Large intestine (tissue), 3 donors: ENCODE results near the gene DNAH17. TPM values are rescaled to one million over a fixed set of nuclear protein-coding genes. Genes with fewer than 3 reads are reported as not detected.

Experiments
- DNase-seq, 2 donors: peaks; one replicate each; pipeline versions ENCODE4 v3.0.0 to v3.0.0-alpha.2; 2013
- H3K27ac ChIP-seq: one replicate; pipeline ENCODE4 v1.5.1; 2013; ENCODE audit warnings: low read length
- H3K27me3 ChIP-seq: 2 replicates; pipeline ENCODE4 v1.6.1; 2013; ENCODE audit warnings: low read length; ENCODE audit not compliant: control insufficient read depth, insufficient read depth
- H3K36me3 ChIP-seq: 2 replicates; pipeline ENCODE4 v1.6.1; 2013; ENCODE audit warnings: low read length; ENCODE audit not compliant: control insufficient read depth, insufficient read depth
- H3K4me1 ChIP-seq: one replicate; pipeline ENCODE4 v1.6.1; 2013; ENCODE audit warnings: low read length; ENCODE audit not compliant: control insufficient read depth, insufficient read depth
- H3K4me3 ChIP-seq: one replicate; pipeline ENCODE4 v1.5.1; 2013; ENCODE audit warnings: low read length
- H3K9me3 ChIP-seq: one replicate; pipeline ENCODE4 v1.6.1; 2013; ENCODE audit warnings: mild to moderate bottlenecking, low read depth, low read length, moderate library complexity; ENCODE audit not compliant: control insufficient read depth
- WGBS: methylation state at CpG from one replicate; pipeline ENCODE4 v1.1.5; 2013; ENCODE audit warnings: low lambda C conversion rate; ENCODE audit not compliant: insufficient coverage; 5-methylcytosine and 5-hydroxymethylcytosine counted together
- polyA plus RNA-seq: library from polyadenylated mRNA; unstranded; fragments of 120-200 nt; gene quantifications from one replicate; pipeline ENCODE4 v1.2.1, GENCODE V29; 2013

The DNAH17 gene
- polyA plus RNA-seq, 1 donor, result 4.4 TPM

DNA sequence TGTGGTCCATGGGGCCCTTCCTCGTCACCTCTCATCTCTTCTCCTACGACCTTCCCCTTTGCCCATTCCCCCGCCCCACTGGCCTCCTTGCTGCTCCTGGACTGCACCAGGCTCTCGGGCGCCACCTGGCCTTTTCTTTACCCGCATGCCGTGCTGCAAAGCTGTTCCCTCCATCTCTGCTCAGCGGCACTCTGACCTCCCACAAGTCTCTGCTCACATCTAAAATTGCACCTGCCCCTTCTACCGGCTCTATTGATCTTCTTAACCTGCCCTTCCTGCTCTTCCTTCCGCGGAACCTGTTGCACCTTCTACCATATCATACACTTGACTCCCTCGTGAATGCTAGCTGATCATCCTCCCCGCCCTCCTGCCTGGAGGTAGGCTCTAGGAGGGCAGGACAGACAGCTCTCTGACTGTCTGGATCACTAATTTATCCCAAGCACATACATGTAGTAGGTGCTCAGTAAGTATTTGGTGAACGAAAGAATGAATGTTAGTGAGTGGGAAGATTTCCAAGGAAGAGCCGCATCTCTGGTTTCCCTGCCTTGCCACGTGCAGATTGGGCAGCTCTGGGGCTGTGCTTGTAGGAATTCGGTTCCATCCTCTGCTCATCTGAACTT, 17.3 kb downstream of the DNAH17 start:
- H3K4me1 ChIP-seq, result no peaks in the 10 kb centered on the region
- no peaks in the 10 kb centered on the region for H3K9me3 ChIP-seq
- H3K27me3 ChIP-seq, result no peaks in the 10 kb centered on the region
- H3K27ac ChIP-seq, result no peak overlapping the region
- H3K36me3 ChIP-seq, result no peaks in the 10 kb centered on the region
- H3K4me3 ChIP-seq, result no peak overlapping the region
- no peak for DNase-seq
- WGBS, result 26% methylated on average over 5 of the region's 17 CpGs

DNA sequence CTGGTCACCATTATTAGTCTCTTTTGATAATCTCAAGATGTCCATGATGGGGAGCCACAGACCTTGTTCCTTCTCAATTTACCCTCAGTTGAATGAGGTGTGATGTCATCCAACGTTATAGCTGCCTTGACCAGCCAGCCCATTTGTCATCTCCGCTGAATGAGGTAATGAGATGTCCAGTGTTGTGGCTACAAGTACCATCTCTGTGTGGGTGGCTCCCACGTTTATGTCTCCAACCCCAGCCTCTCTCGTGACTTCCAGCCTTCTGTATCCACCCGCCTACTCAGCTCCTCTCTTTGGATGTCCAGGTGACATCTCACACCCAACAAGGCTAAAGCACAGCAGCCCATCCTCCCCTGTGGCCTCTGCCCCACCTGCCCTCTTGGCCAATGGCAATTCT, 18.2 kb downstream of the DNAH17 start:
- no peak for DNase-seq
- no peaks in the 10 kb centered on the region for H3K4me1 ChIP-seq
- no CpG with 5 or more reads among the region's 5 CpGs for WGBS

DNA sequence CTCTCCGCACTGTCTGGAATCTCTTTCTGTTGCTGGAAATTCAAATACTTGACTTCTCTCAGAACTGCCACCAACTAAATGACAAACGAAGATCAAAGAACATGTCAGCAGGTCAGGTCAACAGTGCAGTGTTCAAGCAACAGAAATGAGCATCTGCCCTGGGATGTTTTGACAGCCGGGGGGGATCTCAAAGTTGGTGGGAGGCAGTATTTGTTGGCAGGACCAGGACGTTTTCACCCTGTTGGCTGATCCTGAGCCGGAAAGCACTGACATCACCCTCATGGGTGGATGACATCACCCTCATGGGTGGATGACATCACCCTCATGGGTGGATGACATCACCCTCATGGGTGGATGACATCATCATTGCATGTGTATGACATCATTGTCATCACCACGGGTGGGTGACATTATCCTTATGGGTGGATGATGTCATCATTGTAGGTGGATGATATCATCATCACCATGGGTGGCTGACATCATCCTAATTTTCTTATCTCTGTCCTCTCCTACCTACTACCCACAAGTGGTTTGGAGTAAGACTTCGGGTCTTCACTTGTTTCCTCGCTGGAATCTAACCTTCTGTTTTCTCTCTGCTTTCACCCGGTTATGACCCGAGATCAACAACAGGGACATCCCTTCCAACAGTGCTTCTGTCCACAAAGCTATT, 18.9 kb downstream of the DNAH17 start:
- H3K4me3 ChIP-seq, result no peak overlapping the region
- no peaks in the 10 kb centered on the region for H3K4me1 ChIP-seq
- no peaks in the 10 kb centered on the region for H3K9me3 ChIP-seq
- no CpG with 5 or more reads among the region's 10 CpGs for WGBS
- no peaks in the 10 kb centered on the region for H3K27me3 ChIP-seq
- H3K27ac ChIP-seq, result no peak overlapping the region
- no peaks in the 10 kb centered on the region for H3K36me3 ChIP-seq
- no peak for DNase-seq

More for the DNA sequence above, 18.2 kb downstream of the DNAH17 start:
- Histone ChIP-seq H3K9me3 (no peaks in the 10 kb centered on the region), H3K4me3 (no peak overlapping the region), H3K27ac (no peak overlapping the region), H3K36me3 (no peaks in the 10 kb centered on the region), H3K27me3 (no peaks in the 10 kb centered on the region)

DNA sequence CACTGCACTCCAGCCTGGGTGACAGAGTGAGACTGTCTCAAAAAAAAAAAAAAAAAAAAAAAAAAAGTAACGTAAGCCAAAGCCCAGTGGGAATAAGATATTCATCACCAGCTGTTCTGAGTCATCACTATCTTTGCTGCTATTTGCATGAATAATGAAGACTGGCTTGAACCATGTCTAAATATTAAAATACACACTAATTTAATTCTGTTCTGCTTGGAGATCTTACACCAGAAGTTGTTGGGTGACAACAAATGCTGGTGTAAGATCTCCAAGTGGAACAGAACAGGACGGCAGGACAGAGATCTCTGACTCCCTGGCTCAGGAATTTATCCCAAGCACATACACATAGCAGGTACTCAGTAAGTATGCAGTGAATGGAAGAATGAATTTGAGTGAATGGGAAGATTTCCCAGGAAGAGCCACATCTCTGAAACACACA, 19.6 kb downstream of the DNAH17 start:
- H3K4me1 ChIP-seq, result no peaks in the 10 kb centered on the region
- no peak overlapping the region for H3K27ac ChIP-seq
- no peaks in the 10 kb centered on the region for H3K9me3 ChIP-seq
- no peaks in the 10 kb centered on the region for H3K36me3 ChIP-seq
- H3K27me3 ChIP-seq, result no peaks in the 10 kb centered on the region
- H3K4me3 ChIP-seq, result no peak overlapping the region
- DNase-seq, result no peak
- no CpG with 5 or more reads among the region's 2 CpGs for WGBS

DNA sequence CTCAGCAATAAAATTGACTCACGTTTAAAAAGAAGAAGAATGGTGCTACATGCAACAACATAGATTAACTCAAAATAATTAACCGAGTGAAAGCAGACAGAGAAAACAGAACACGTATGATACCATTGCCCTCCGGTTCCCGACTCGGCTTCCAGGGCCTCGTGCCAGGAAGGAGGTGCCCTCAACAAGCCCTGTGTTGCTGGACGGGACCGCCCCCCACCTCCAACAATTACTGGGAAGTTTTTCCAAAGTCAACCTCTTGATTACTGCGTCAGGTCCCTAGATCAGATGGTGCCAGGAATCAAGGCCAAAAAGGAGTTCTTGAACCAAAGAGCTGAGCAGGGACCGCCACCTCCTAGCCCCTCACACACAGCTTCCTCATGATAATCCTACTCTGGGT, 20.4 kb downstream of the DNAH17 start:
- Histone ChIP-seq H3K27me3 (no peaks in the 10 kb centered on the region), H3K4me1 (no peaks in the 10 kb centered on the region), H3K36me3 (no peaks in the 10 kb centered on the region), H3K27ac (no peak overlapping the region), H3K9me3 (no peaks in the 10 kb centered on the region), H3K4me3 (no peak overlapping the region)
- DNase-seq, result no peak
- WGBS, result 86% methylated on average over 1 of the region's 11 CpGs

DNA sequence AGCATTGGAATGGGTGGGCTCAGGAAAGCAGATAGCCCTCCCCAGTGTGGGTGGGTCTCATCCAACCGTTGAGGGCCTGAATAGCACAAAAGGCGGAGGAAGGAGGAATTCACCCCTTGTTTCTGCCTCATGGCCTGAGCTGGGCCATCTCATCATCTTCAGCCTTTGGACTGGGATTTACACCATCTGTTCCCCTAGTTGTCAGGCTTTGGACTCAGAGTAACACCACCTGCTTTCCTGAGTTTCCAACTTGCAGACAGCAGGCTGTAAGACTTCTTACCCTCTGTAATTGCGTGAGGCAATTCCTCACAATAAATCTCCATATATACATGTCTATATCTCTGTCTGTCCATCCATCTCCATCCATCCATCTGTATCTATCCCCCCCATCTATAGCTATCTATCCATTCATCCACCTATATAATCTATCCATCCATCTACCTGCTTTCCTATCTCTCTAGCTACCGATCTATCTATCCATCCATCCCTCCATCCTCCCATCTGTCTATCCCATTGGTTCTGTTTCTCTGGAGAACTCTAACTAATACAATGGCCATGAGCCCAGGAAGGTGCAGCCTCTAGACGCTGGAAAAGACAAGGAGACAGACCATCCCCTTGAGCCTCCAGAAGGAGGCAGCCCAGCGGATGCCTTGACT, 21.3 kb downstream of the DNAH17 start:
- Histone ChIP-seq H3K36me3 (no peaks in the 10 kb centered on the region), H3K27ac (no peak overlapping the region), H3K4me1 (no peaks in the 10 kb centered on the region), H3K27me3 (no peaks in the 10 kb centered on the region), H3K9me3 (no peaks in the 10 kb centered on the region), H3K4me3 (no peak overlapping the region)
- no CpG with 5 or more reads among the region's 6 CpGs for WGBS
- DNase-seq, result no peak

DNA sequence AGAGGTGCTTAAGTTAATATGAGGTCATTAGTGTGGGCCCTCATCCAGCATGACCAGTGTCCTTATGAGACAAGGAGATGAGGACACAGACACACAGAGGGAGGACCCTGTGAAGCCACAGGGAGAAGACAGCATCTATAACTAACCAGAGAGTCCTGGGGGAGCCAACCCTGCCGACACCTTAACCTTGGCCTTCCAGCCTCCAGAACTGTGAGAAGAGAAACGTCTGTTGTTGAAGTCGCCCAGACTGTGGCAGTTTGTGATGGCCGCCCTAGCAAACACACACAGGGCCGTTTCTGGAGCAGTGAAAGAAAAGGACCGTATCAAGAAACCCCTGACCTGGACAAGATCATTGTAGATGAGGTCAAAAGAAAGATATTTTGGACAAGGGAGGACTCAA, 26.7 kb downstream of the DNAH17 start:
- no CpG with 5 or more reads among the region's 6 CpGs for WGBS
- DNase-seq, result no peak
- Histone ChIP-seq H3K27ac (no peak overlapping the region), H3K4me3 (no peak overlapping the region), H3K4me1 (no peaks in the 10 kb centered on the region), H3K36me3 (no peaks in the 10 kb centered on the region), H3K27me3 (no peaks in the 10 kb centered on the region), H3K9me3 (no peaks in the 10 kb centered on the region)

DNA sequence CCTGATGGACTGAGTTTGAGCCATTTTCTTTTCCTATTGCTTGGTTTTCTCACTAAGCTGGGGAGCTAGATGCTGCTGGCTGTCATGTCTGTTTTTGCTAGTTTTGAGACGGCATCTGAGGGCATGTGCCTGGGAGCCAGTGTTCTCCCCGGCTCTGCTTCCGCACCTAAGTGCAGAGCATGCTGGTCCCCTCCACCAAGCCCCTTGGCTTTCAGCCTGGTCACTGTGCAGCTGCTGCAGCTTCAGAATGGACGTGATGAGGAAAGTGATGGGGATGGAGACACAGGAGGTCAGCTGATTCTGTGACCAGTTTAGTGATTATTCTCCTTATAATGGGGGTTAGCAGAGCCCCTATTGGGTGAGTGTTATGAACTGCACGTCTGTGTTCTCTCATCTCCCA, 28.5 kb downstream of the DNAH17 start:
- H3K4me1 ChIP-seq, result no peaks in the 10 kb centered on the region
- no peak for DNase-seq
- WGBS, result no CpG with 5 or more reads among the region's 5 CpGs
- no peaks in the 10 kb centered on the region for H3K36me3 ChIP-seq
- no peaks in the 10 kb centered on the region for H3K9me3 ChIP-seq
- no peak overlapping the region for H3K27ac ChIP-seq
- no peaks in the 10 kb centered on the region for H3K27me3 ChIP-seq
- no peak overlapping the region for H3K4me3 ChIP-seq

DNA sequence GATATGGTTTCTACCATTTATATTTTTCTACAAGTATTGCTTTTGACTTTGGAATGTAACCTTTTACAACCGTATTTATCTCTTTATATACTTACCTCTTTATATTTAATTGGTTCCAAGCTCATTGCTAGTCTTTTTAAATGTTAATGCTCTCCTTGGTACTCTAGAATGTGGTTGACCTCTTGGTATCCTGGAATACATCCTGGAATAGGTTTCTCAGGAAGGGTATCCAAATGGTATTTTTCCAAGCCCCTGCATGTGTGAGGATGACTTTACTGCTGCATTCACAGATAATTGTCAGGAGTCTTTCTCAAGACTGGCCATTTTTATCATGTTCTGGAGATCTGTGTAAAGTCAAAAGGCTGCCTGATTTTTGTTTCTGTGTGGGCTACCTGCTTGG, 30.2 kb downstream of the DNAH17 start:
- no peak overlapping the region for H3K4me3 ChIP-seq
- no peaks in the 10 kb centered on the region for H3K36me3 ChIP-seq
- H3K4me1 ChIP-seq, result no peaks in the 10 kb centered on the region
- no peak overlapping the region for H3K27ac ChIP-seq
- no peaks in the 10 kb centered on the region for H3K9me3 ChIP-seq
- 100% methylated on average over 1 of the region's 1 CpG for WGBS
- no peaks in the 10 kb centered on the region for H3K27me3 ChIP-seq
- DNase-seq, result no peak

DNA sequence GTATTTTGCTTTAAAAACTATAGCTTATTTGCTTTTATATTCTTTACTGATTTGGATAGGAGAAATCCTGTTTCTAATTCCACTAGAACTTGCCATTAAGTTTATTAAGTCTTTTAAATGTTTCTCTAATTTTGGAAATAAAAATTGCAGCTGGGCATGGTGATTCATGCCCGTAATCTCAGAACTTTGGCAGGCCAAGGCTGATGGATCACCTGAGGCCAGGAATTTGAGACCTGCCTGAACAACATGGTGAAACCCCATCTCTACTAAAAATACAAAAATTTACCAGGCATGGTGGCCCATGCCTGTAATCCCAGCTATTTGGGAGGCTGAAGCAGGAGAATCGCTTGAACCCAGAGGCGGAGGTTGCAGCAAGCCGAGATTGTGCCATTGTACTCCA, 30.7 kb downstream of the DNAH17 start:
- no peaks in the 10 kb centered on the region for H3K9me3 ChIP-seq
- no peak overlapping the region for H3K27ac ChIP-seq
- no peak overlapping the region for H3K4me3 ChIP-seq
- H3K27me3 ChIP-seq, result no peaks in the 10 kb centered on the region
- no peak for DNase-seq
- WGBS, result no CpG with 5 or more reads among the region's 4 CpGs
- no peaks in the 10 kb centered on the region for H3K36me3 ChIP-seq
- H3K4me1 ChIP-seq, result no peaks in the 10 kb centered on the region
